GM23248 (cell line): ENCODE measurements around the gene DNAJC22.

Experiments
- EZH2 ChIP-seq: fragments of 200-600 bp; sonication (generic); IDR thresholded peaks from 2 replicates; pipeline ENCODE4 v1.6.1; 2018; ENCODE audit warnings: antibody characterized with exemption, mild to moderate bottlenecking; ENCODE audit not compliant: insufficient read depth, poor library complexity, severe bottlenecking
- EZH2phosphoT487 ChIP-seq: fragments of 200-600 bp; sonication (generic); IDR thresholded peaks from 2 replicates; pipeline ENCODE4 v1.6.1; 2018; ENCODE audit warnings: antibody characterized with exemption, moderate library complexity, mild to moderate bottlenecking, low read depth; ENCODE audit not compliant: insufficient read depth

GRCh38 chr12:49339464-49339861, 7.2 kb upstream of the DNAJC22 start:
- TF ChIP-seq EZH2phosphoT487: no peak
- TF ChIP-seq EZH2: no peak
